Activated T-helper 1 cell treated with Interleukin-2 at 50 U/mL for 16 hours (primary cell): Measurements from ENCODE around the gene ZNF800.

Source experiments
- DNase-seq: peaks from one replicate; pipeline ENCODE4 v3.0.0-alpha.2; 2020; ENCODE audit warnings: low read depth

Gene ZNF800

GRCh38 chr7:127390186-127390816 lies 2.2 kb downstream of the ZNF800 start:
- DNase-seq = no peak

DNA sequence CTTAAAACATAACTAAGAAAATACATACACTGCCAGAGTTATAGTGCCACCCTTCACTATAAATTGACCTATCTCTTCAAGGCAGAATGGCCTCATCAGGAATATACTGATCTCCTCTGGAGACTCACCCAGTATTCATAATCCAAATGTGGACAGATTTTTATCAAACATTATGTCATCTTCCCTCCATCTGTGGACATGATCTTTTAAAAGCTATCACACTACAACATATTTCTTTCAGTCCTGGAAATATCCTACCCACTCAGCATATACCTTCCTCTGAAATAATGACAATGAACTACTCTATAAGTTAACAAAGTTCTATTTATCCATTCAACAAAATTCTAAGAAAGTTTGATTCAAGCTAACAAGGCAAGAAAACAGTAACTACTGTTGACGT lies 3.2 kb downstream of the ZNF800 start:
- DNase-seq = no peak

DNA sequence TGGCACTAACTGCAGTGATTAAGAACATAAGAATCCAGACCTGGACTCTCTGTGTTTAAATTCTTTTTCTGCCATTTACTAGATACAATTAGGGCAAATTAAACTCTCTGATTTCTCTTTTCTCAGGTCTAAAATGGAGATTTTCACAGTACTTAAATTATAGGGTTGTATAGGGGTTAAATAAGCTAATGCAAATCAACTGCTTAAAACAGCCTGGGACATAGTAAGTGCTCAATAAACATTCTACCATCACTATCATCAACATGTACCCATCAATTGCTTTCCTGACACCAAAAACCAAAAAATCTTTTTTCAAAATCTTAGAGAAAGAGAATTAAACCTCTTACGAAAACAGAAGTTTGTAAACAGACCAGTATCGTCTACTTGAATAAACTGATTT lies 4.5 kb downstream of the ZNF800 start:
- no peak for DNase-seq

- DNase-seq = no peak
Observed at GRCh38 chr7:127383123-127383835, 9.2 kb downstream of the ZNF800 start.

GRCh38 chr7:127382301-127383085 lies 10.0 kb downstream of the ZNF800 start:
- DNase-seq = no peak

GRCh38 chr7:127380479-127380878 lies 12.0 kb downstream of the ZNF800 start:
- DNase-seq = no peak

- no peak for DNase-seq
Observed at GRCh38 chr7:127379642-127380041, 12.9 kb downstream of the ZNF800 start.

- no peak for DNase-seq
Observed at GRCh38 chr7:127378537-127378936, 14.0 kb downstream of the ZNF800 start.

DNA sequence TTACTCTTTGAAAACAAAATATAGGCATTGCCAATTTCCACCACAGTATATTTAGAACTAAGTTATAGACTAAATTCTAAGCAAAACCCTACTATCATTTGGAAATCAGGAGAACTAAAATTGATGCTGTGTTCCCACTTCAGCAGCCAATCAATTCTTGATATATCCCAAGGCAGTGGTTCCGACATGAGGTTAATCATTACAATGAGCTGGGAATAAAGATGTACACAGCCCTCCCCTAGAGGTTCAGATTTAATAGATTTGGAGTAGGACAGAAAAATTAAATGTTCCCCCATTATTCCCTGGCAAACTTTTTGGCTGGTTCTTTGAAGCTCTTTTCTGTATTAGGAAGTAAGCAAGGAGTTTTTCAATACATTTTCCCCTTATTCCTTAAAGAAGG lies 15.1 kb downstream of the ZNF800 start:
- DNase-seq = no peak

DNA sequence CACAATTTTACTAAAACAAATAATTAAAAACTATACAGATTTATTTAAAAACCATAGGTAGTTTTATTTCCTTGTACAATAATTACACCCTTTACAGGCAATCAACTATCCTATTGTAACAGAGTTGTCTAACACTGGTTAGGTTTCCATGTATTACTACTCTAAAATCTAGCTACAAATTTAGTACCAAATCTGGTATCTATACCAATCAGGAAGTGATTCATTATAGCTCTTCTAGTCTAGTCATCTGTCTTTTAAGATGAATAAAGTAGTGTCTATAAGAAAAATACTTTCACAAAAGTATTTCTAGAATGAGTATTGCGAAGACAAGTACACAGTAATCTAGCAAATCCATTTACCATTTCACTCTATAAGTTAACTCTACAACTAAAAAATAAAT lies 16.9 kb downstream of the ZNF800 start:
- no peak for DNase-seq

GRCh38 chr7:127367679-127368078 lies 24.8 kb downstream of the ZNF800 start:
- DNase-seq = no peak

GRCh38 chr7:127366680-127367079 lies 25.8 kb downstream of the ZNF800 start:
- no peak for DNase-seq

- DNase-seq = no peak
Observed at GRCh38 chr7:127365957-127366315, 26.6 kb downstream of the ZNF800 start.

DNA sequence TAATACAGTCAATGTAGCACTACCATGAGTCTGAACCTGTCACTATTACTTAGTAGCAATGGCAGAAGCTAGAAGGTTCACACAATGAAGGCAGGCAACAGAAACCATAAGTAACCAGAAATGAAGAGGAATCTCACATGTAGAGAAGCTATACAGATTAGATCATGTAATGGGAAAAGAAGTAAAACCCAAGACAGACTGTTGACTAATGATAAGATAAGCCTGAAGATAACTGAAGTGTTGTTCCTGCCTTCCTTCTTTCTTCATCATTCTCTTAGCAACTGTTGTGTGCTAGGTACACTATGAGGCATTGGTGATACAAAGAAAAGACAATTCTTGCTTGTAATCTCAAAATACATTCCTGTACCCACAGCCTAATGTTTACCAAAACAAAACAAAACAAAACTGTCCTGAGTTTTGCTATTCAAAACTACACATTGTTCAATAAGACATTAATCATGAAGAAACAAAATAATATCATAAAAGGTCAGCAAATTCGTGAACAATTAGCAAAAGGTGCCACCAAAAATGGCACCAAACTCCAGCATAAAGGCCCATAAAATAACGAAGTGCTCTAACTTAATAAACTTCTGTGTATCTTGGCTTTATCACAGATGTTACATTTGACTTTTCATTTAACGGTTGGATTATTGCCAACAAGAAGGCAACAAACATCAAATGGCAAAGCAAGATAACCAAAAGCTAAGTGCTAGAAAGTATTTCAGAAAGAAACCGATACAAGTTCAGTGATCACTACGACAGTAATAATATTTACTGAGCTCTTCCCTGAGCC lies 27.1 kb downstream of the ZNF800 start:
- no peak for DNase-seq

GRCh38 chr7:127362364-127363027 lies 30.0 kb downstream of the ZNF800 start:
- no peak for DNase-seq

- no peak for DNase-seq
Observed at GRCh38 chr7:127361736-127362135, 30.8 kb downstream of the ZNF800 start.

GRCh38 chr7:127359011-127359410 lies 33.5 kb downstream of the ZNF800 start:
- DNase-seq = no peak

DNA sequence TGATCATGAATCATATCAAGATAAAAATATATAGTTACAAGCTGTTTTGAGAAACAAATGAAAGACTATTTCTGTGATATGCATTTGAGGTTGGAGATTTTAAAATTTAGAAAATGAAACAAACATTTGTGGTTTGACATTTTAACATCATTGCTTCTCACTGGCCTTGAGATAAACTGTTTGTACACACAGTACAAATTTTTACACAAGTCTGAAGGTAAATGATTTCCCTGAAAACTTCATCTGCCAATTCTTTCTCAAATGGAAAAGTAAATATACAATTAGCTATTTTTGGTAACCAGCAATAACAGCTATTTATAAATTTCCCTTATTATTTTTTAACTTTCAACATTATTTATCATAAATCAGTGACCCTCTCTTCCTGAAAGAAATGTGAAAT lies 38.6 kb downstream of the ZNF800 start:
- no peak for DNase-seq

GRCh38 chr7:127350586-127350985 lies 41.9 kb downstream of the ZNF800 start:
- no peak for DNase-seq

DNA sequence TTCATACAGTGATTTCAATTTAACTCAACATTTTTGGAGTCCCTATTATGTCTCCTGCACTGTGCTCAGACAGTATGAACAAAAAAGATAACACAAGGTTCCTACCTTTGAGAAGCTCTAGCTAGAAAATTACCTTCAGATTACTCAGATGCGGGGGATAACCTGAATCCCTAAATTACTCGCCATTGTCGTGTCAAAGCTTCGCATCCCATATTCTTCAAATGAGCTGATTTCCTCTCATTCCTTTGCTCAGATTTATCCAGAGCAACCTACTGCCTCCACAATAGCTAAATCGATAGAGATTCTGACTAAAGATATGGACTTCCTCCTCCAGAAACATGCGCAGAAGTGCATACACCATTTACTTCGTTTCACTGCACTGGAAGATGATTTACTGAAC lies 42.6 kb downstream of the ZNF800 start:
- DNase-seq = no peak

DNA sequence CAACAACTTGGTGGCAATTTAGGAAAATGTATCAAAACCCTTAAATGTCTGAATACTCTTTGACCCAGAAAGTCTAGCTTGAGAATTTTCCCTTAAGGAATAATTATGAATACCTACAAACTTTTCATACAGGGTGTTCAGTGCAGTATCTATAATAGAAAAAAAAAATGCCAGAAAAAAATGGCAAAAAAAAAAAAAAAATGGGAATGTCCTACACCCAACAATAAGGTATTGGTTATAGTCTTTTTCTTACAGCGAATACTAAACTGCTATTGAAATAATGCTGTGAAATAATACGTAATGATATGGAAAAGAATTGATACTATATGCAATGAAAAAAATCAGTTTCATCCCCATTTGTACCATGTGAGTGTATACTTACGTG lies 44.3 kb downstream of the ZNF800 start:
- DNase-seq = no peak
